Airway epithelial cell (primary cell): ENCODE results near the gene ATG4D. TPM values are rescaled to one million over a fixed set of nuclear protein-coding genes. Genes with fewer than 3 reads are reported as not detected.

Experiments
- total RNA-seq: library from RNA; depleted of rRNA; stranded (reverse); fragments of >200 nt; gene quantifications from 2 replicates; pipeline ENCODE4 v1.2.3, GENCODE V29; 2015

ATG4D gene
- total RNA-seq: 30.6 and 43.4 TPM in 2 replicates

GRCh38 chr19:10543420-10544241, at the start of gene ATG4D:
Gene ATG4D, plus strand, starts transcription at chr19:10543904. Its CDS starts 187 bp downstream, at chr19:10544091.

GRCh38 chr19:10503002-10503789, 40.5 kb upstream of the ATG4D start, which contains the start of gene KEAP1:
Gene KEAP1, minus strand, starts transcription at chr19:10503356. Its CDS starts 3,323 bp downstream, at chr19:10500033.

GRCh38 chr19:10517361-10517759, 26.3 kb upstream of the ATG4D start, which contains the start of gene S1PR5:
Gene S1PR5, minus strand, starts transcription at chr19:10517447. Its CDS starts 2,436 bp downstream, at chr19:10515011.

GRCh38 chr19:10565567-10566407, 22.1 kb downstream of the ATG4D start, which contains the start of gene KRI1:
Gene KRI1, minus strand, starts transcription at chr19:10566010. Its CDS starts 11 bp downstream, at chr19:10565999.

GRCh38 chr19:10568826-10569651, 25.3 kb downstream of the ATG4D start, which contains the start of gene CDKN2D:
Gene CDKN2D, minus strand, starts transcription at chr19:10568979. Its CDS starts 326 bp downstream, at chr19:10568653.

GRCh38 chr19:10587022-10587838, 43.5 kb downstream of the ATG4D start, which contains the start of gene AP1M2:
Gene AP1M2, minus strand, starts transcription at chr19:10587312. Its CDS starts 81 bp downstream, at chr19:10587231.

Other genes with a start within 250 kb of the ATG4D start
- 0.28 and 0.85 TPM in 2 replicates for gene ZGLP1, start 234.1 kb upstream of the ATG4D start, total RNA-seq
- gene FDX2, start 227.9 kb upstream of the ATG4D start, total RNA-seq: 33.3 and 40.1 TPM in 2 replicates
- gene RAVER1, start 210.4 kb upstream of the ATG4D start, total RNA-seq: 18.6 and 32.0 TPM in 2 replicates
- 0.74 and 2.9 TPM in 2 replicates for gene ICAM3, start 204.3 kb upstream of the ATG4D start, total RNA-seq
- 53.0 and 70.7 TPM in 2 replicates for gene TYK2, start 163.3 kb upstream of the ATG4D start, total RNA-seq
- 154 and 166 TPM in 2 replicates for gene CDC37, start 140.4 kb upstream of the ATG4D start, total RNA-seq
- 0.09 and 0.71 TPM in 2 replicates for gene PDE4A, start 123.4 kb upstream of the ATG4D start, total RNA-seq
- gene KEAP1, start 40.5 kb upstream of the ATG4D start, total RNA-seq: 48.5 and 52.1 TPM in 2 replicates
- 3.3 TPM in 2 replicates for gene S1PR5, start 26.5 kb upstream of the ATG4D start, total RNA-seq
- gene KRI1, start 22.1 kb downstream of the ATG4D start, total RNA-seq: 10.6 and 11.9 TPM in 2 replicates
- gene CDKN2D, start 25.1 kb downstream of the ATG4D start, total RNA-seq: 2.0 and 7.1 TPM in 2 replicates
- gene AP1M2, start 43.4 kb downstream of the ATG4D start, total RNA-seq: 87.2 and 108 TPM in 2 replicates
- 87.7 and 95.3 TPM in 2 replicates for gene SLC44A2, start 81.6 kb downstream of the ATG4D start, total RNA-seq
- gene ILF3, start 110.4 kb downstream of the ATG4D start, total RNA-seq: 118 and 141 TPM in 2 replicates
- gene QTRT1, start 157.5 kb downstream of the ATG4D start, total RNA-seq: 19.0 and 21.8 TPM in 2 replicates
- gene DNM2, start 174.2 kb downstream of the ATG4D start, total RNA-seq: 75.2 and 86.7 TPM in 2 replicates